Hematopoietic multipotent progenitor cell treated with erythropoietin and hydrocortisone succinate and interleukin-3 and kit ligand, for 6 days (in vitro differentiated cells): ENCODE results near the gene ESRRB.
A peak's percentile ranks its signal among the peaks of the same experiment; 100 is the strongest.

Source experiments
- DNase-seq: peaks from one replicate; pipeline ENCODE4 v3.0.0-alpha.2; 2015

ESRRB gene

DNA sequence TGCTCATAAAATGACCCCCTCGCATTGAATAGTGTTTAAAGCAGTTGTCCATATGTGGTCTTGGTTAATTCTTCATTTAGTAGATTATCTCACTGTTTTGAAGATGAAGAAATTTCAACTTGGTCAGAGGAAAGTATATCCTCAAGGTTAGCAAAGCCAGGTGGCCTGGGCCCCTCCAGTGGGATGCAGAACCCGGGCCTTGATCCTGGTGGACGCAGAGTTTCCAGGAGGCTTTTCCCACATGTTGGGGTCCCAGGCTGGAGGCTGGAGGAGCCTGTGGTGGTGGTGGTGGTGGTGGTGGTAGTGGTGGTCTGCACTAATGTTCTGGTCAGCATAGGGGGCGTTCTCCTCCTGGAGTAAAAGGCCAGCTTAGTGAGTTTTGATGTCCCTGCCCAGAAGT, 85.9 kb downstream of the ESRRB start:
- no peak for DNase-seq

DNA sequence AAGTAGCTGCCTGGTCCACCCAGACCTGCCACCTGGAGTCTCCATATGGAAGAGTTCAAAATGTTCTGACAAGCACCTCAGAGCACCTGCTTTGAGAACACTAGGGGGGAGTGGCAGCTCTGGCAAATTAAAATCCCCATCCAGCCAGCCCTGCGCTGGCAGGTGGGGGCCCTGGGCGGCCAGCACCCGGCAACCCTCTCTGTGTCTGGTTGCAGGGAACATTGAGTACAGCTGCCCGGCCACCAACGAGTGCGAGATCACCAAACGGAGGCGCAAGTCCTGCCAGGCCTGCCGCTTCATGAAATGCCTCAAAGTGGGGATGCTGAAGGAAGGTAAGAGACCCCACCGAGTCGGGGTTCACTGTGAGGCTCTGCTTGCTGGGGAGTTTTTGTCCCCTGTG, 86.4 kb downstream of the ESRRB start:
- no peak for DNase-seq

DNA sequence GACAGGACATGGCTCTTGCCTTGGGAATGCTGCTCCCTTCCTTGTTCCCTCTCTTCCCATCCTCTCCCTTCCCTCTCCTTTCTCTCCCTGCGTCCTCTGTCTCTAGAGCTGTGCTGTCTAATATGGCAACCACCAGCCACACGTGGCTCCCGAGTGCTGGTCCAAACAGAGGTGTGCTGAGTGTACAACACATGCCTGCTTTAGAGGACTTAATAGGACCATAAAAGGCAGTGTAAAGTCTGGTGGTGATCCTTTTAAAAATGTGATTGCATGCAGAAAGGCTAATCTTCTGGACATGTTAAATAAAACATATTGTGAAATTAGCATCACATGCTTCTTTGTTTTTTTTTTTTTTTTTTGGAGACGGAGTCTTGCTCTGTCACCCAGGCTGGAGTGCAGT, 87.2 kb downstream of the ESRRB start:
- no peak for DNase-seq

DNA sequence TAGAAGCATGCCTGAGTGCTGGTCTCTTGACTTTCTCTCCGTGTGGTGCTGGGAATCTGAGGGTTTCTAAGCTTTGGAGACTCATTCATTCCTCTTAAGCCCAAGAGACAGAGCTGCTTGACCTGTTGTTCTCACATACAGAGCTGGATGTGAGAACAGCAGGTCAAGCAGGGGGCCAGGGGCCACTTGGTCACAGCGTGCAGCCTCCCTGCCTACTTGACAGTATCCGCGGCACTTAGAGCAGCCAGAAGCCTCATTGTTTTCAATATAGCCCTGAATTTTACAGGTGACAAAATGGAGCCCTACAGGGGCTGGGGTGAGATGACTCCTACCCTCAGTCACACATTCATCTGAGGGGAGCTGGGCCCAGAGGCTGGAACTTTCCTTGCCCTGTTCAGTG, 88.9 kb downstream of the ESRRB start:
- DNase-seq = no peak

DNA sequence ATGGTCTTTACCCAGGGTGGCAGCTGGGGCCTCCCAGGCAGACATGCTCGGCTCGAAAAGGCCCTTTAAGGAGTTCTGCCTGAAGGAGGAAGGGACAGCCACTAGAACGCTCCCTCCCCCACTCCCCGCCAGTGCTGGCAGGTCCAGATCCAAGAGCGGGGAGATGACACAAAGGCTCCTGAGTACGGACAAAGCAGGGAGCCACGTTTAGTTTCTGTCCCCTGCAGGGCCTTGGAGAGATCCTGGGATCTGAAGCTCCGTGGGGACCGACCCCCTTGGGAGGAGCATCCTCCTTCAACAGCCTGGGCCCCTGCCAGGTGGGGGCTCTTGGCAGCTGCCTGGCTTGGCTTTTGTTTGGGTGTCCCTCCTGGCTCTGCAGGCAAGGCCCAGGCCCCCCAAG, 89.7 kb downstream of the ESRRB start:
- DNase-seq = no peak

DNA sequence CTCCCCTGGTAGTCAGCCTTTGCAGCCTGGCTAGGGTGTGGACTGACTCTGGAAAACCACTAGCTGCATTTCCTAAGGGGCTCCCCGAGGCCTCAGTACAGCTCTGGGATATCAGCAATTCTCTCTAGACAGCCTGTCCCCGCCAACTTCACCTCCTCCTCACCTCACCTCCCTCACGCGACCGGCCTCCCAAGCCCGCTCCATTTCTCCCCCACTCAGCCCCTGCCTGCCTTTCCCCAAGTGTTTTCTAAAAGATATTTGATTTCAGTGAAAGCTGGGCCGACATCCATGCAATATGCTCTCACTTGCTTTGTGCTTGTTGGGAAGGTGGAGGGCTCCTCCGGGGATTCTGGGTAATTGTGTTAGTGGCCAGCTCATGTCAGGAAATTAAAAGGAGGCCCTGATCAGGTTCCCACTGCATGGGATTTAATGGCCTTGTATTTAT, 91.8 kb downstream of the ESRRB start:
- no peak for DNase-seq

DNA sequence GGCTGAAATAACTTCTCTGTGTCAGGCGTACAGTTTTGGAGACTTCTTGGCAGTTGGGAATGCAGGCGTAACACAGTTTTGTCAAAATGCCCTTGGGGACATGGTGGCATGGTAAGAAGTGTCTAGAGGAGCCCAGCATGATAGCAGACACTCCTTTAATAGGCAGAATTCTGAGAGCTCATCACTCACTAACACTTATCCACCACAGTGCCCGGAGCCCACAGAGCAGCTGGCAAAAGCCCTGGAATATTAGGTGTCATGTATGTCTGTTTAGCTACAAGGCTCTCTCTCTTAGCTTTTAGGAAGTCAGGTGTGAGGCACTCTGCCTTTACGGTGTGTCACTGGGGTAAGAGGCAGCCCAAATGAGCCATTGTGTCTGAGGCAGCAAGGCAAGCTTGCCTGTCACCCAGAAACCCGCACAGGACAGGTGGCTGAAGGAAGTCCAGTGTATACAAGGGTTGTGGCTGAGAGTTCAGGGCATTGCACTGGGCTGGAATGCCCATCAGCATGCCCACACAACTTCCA, 96.3 kb downstream of the ESRRB start:
- no peak for DNase-seq

DNA sequence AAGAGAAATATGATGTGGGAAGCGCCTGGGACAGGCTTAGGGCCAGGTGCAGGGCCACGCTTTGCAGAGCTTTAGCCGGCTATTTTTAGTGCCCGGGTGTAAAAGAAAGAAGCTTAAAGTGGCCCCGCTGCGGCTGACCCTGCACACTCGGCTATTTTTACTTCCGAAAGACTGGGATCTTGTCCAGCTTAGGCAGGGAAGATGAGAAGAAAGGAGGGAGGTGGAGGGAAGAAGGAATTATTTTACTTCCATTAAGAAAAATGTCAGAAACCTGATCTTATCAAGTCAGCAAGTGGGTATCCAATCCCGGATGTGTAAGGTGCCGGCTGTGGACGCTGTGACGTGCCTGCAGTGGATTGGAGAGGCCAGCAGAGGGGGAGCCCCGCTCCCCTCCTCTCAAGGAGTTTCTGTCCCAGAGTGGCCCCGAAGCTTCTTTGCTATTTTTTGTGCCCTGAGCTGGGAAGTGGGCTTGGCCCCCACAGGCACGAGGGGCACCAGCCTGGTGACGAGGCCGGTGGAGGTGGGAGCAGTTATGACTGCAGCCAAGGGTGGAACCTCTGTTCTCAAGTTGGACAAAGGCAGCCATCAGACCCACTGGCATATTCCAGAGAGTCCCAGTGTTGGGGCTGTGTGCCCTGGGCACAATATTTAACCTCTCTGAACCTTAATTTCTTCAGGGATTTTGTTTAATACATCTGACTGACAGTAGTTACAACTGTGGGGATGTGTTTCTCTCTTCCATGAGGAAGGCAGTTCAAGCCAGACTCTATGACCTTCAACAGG, 97.7 kb downstream of the ESRRB start:
- DNase-seq = peak; percentile 15

DNA sequence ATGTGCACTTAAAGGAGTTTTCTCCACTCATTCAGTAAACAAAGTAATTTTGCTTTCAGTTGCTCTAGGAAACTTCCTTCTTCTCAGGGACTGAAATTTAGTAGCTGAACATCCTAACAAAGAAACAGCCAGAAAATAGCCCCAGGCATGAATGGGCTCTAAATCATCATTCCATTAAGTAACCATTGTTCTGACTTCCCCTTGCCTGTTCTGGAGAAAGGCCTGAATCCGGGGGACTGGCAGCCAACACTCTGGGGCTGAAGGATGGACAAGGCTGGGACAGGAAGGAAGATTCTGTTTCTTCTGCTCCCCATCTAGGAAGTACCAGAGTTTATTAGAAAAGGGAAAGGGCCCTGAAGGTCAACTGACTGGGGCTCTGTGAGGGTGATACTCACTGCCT, 104.5 kb downstream of the ESRRB start:
- DNase-seq = no peak

DNA sequence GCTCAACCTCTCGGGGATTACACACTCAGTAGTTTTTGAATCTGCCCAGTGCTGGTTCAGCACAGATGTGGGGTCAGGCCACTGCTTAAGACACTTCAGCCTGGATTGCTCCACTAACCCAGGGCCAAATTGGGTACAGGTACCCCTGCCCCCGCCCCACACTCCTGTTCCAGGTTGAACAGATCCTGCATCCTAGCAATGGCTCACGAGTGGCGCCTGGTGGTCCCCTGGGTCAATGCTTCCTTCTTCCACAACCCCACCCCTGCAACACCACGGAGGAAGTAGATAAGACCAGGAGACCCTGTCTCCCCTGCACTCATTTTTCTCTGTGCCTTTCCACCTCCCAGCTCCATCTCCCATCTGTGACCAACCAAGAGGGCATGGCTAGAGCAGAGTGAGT, 108.4 kb downstream of the ESRRB start:
- DNase-seq = no peak

DNA sequence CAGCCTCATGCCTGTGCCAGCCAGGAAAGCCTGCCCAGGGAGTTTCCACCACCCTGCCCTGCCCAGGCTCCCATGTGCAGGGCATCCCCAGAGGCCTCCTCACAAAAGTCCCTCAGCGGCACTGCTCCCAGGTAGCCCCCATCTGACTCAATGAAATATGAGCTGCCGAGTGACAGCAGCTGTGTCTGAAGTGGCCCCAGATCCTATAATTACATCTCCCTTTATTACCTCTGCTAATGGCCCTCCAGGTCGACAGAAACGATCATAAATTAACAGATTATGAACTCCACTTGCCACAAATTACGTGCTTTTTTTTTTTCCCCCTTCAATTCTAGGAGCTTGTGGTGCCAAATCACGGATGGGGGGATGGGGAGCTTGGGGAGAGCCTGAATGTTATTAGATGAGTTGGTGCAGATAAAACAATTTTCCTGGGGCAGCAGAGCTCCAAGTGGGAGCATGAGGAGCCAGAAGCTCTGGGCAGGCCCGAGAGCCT, 110.4 kb downstream of the ESRRB start:
- no peak for DNase-seq

DNA sequence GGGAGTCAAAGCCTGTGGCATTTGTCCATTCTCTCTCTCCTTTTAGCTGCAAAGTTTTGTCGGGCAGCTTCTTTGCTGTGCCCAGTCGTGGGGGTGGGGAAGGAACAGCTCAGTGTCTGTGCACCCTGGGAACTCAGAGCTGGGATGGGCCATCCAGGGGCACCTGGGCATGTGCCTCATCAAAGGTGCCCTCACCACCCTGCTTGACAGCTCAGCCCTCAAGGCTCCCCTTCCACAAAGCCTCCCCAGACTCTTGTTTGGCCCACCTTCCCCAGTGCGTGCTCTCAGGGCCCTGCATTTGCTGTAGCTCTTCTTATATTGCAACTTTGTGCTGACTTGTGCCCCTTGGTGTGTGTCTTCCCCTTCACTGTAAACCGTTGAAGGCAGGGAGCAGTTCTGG, 112.6 kb downstream of the ESRRB start:
- DNase-seq = no peak

DNA sequence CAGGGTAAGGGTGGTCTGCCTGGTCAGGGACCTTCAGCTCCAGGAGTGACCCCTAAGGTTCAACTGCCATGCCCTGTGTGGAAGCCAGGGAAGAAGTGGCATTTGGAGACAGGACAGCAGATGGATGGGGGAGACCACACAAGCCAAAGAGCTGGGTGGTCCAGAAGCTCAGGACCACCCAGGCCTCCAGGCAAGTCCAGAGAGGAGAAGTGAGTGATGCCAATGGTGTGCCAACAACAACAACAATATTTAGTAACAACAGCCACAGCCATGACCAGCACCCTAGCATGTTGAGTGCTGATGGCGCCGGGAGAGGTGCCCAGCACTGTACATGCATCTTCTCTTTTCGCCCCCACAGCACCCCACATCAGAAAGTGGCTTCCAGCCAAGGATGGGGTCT, 113.7 kb downstream of the ESRRB start:
- no peak for DNase-seq

DNA sequence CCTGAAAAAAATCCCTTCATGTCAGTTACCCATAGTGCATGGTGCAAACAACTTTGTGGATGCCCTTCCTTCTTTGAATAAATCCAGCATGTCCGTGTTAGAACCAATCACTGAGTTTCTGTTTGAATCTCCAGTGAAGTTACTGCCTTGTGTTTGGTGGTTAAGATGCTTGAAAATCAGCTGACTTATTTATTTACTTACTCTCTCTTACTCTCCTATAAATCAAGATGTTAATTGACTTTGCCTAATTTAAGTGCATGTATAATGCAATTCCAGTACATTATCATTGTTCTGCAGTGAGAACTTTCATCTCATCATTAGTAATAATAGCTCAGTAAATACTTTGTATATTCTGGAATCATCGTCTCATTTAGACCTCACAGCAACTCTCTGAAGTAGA, 114.2 kb downstream of the ESRRB start:
- no peak for DNase-seq

DNA sequence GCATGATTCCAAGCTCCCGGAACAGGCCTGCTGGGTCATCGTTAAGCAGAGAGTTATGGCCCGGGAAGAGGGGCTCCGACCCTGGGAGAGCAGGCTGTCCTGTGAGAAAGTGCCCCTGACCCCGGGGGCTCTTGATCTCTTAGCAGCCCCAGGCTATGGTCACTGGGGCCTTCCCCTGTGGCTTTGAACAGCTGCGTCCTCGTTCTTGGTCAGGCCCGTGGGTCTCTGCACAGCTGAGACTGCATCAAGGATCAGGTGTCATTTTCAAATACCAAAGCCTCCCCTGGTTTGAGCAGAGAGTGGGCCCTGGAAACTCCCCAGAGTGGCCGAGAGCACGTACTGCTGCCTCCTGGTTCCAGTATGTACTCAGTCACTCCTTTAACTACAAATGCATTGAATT, 114.8 kb downstream of the ESRRB start:
- DNase-seq = no peak

DNA sequence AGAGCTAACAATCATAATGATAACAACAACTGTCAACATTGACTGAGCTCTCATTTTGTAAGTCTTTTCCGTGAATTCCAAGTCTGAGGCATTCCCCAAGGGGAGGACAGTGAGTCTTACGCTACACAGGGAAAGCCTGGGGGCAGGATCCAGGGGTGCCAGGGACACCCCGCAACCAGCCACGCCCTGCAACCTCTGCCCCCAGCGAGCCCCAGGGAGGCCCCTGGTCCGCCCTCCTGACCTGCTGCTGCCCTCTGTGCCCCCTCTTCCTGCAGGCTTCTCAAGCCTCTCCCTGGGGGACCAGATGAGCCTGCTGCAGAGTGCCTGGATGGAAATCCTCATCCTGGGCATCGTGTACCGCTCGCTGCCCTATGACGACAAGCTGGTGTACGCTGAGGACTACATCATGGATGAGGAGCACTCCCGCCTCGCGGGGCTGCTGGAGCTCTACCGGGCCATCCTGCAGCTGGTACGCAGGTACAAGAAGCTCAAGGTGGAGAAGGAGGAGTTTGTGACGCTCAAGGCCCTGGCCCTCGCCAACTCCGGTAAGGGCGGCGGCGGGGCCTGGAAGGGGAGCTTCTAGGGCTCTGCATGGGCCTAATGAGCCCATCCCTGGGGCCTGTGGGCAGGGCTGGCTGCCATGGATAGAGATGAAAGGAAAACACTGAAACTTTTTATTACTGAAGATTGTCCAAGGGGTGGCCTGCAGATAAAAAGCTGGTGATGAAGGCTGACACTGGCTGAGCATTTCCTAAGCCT, 115.4 kb downstream of the ESRRB start:
- DNase-seq = no peak

DNA sequence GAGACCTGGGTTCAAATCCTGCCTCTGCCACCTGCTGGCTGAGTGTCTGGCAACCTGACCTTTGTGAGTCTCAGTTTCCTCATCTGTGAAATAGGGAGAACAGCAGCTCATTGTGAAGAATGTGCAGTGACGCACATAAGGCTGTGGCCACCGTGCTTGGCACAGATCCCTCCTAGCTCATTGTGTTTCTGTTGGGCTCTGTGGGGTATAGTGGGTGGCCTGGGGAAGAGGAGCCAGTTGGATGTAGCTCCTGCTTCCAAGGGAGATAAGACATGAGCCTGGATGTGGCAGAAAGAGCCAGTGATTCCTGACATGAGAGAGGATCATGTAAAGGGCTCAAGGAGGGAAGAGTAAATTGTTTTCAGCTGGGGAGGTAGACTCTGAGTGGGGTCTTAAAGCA, 120.0 kb downstream of the ESRRB start:
- no peak for DNase-seq

DNA sequence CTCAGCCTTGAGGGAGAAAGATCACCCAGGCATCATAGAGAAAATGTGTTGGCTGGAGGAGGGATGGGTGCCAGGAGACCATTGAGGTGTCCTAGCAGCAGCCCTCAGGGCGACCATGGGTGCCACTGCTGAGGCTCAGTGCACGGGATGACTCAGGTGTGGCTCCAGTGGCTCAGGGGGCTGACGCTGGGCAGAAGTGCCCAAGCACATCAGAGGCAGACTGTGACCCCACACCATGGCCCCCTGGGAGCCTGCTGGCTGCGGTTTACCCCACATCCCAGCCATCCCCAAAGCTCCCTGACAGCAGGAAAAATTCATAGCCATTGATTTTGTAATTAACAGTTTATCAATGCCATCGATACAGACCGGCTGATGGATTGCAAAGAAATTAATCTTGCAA, 120.7 kb downstream of the ESRRB start:
- DNase-seq = no peak

DNA sequence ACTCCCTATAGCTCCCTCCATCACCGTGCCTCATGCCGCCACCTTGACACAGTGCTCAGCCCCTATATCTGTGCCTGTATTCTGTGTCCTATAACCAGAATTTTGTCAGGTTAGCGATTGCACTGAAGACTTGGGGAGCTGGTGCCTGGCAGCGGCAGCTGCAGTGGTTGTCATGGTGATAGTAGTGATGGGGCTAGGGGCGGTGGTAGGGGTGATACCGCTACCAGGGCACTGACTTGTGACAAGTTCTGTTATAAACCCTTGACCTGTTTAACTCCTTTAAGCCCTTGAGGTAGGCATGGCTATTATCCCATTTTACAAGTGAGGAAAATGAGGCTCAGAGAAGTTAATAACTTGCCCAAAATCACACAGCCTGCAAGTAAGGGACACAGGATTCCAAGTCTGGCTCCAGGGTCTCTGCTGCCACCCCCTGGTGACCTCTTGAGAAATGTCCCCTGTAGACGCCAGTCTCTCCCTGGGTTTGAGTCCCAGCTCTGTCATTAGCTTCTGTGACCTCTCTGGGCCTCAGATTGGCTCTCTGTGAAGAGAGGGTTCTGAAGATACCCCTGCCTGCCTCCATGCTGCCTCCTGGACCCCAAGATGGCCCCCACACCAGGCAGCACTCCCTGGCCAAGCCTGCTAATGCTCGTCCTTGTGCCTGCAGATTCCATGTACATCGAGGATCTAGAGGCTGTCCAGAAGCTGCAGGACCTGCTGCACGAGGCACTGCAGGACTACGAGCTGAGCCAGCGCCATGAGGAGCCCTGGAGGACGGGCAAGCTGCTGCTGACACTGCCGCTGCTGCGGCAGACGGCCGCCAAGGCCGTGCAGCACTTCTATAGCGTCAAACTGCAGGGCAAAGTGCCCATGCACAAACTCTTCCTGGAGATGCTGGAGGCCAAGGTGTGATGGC, 121.9 kb downstream of the ESRRB start:
- DNase-seq = peak; percentile 7

DNA sequence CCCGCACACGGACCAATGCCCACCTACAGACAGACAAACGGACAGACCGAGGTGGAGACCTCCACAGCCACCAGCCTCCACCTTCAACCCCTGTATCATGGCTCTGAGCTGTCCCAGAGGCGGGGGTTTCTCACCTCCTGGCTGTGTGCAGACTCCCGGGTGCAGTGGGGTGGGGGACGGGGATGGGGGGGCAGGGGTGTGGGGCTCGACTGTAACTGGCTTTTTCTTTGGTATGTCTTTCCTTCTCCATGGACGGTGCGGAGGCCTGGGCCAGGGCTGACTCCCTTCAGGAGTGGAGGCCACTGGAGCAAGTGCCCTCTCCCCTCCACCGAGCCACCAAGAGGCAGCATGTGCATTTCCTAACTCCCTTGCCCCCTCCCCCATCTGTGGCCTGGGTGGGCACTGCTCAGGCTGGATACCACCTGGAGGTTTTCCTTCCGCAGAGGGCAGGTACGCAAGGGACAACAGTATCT, 122.6 kb downstream of the ESRRB start:
- no peak for DNase-seq

DNA sequence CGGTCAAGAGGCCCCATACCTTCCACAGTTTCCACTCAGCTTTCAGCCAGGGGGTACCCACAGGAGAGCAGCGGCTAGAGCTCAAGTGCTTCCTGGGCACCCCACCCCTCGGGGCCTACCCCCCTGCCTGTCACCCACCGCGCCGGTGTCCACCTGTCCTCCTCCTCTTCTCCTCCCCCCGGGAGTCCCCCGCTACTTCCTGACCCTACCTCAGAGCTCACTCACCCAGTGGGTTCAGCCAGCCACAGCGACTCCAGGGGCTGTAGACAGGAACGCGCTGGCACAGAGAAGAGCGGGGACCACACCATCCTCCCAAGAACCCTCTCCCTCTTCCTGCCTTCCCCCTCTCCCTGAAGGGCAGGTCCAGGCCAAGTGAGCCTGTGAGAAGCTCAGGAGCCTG, 123.0 kb downstream of the ESRRB start:
- no peak for DNase-seq

DNA sequence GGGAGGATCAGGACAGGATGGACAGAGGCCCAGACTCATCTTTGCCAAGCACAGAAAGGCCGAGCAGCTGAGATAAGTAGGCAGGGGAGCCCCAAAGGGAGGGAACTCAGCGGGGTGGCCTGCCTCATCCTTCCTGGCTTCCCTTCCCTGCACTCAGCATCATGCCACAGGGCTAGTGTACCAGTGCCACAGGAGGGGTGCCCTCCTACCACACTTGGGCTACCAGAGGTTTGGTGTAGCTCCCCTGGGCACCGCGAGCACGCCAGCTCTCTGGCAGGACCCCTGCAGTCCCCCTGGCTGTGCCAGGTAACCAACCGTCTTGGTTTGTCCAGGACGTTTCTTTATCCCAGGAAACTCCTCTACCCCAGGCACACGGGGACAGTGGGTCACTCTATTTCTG, 123.5 kb downstream of the ESRRB start:
- DNase-seq = no peak

DNA sequence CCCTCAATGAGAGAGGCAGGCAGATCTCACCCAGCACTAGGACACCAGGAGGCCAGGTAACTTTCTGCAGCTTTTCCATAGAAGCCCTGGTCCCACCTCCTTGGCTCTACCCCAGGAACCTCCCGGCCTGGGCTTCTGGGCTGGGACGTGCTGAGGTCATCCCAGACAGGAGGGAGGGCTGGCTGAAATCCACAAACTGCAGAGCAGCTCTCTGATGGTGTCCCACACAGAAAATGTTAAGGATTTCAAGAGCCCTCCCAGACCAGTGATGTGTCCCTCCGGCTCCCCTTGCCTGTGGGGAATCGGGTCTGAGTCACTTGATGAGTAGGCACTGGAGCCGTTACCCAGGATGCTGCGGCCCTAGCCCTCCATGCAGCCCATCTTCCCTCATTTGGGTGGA, 124.1 kb downstream of the ESRRB start:
- no peak for DNase-seq
